ENCODE measurements around the gene MOB3A. TPM values are rescaled to one million over a fixed set of nuclear protein-coding genes. Genes with fewer than 3 reads are reported as not detected.

The MOB3A gene
- total and polyA plus RNA-seq, 2 experiments from 2014 or later = 2.9 to 5.9 TPM

GRCh38 chr19:2108251-2109016, 12.3 kb upstream of the MOB3A start:
- peaks cover 25% of the 10 kb centered on the region for H3K9me3 Mint-ChIP-seq
- H3K4me3 Mint-ChIP-seq = no peak overlapping the region; the same call in 2 of the 3 replicates
- ATAC-seq (no peak), DNase-seq (ENCODE audit: low spot score) (no peak)
- Histone ChIP-seq H3K4me3 (no peak overlapping the region), H3K27ac (ENCODE audit: low read depth) (no peak overlapping the region), H2AFZ (no peak overlapping the region), H3K36me3 (ENCODE audit: insufficient read depth) (peaks cover 31% of the 10 kb centered on the region), H3F3A (replicated peaks; ENCODE audit: low read depth) (peaks cover 4% of the 10 kb centered on the region; the same call in 1 of the 2 replicates), H3K4me1 (ENCODE audit: insufficient read depth) (no peaks in the 10 kb centered on the region), H4K20me1 (replicated peaks; ENCODE audit: insufficient read depth) (peaks cover 9% of the 10 kb centered on the region; the same call in 1 of the 2 replicates), H3K9me2 (ENCODE audit: insufficient read depth) (no peaks in the 10 kb centered on the region), H3K79me2 (replicated peaks; ENCODE audit: insufficient read depth) (peaks cover 22% of the 10 kb centered on the region), H3K27me3 (ENCODE audit: insufficient read depth) (no peaks in the 10 kb centered on the region), H3K4me2 (no peak overlapping the region)
- no peak overlapping the region for H3K27ac Mint-ChIP-seq
- peaks cover 9% of the 10 kb centered on the region for H3K27me3 Mint-ChIP-seq (ENCODE audit: insufficient read depth, low read depth, poor library complexity)
- no peaks in the 10 kb centered on the region for H3K4me1 Mint-ChIP-seq
- TF ChIP-seq NANOG (IDR thresholded peaks at IDR 0.05; ENCODE audit: borderline replicate concordance) (no peak), ZNF331 (CRISPR knock-in tag; IDR thresholded peaks at IDR 0.05; ENCODE audit: low read depth) (no peak), ZNF114 (CRISPR knock-in tag; IDR thresholded peaks at IDR 0.05) (no peak), STAT1 (IDR thresholded peaks at IDR 0.05; ENCODE audit: unreplicated experiment) (no peak), JUNB (IDR thresholded peaks at IDR 0.05; ENCODE audit: unreplicated experiment) (no peak), EZH2phosphoT487 (IDR thresholded peaks at IDR 0.05; ENCODE audit: unreplicated experiment) (no peak), EZH2 (IDR thresholded peaks at IDR 0.05; ENCODE audit: low read depth, unreplicated experiment) (no peak), CTCF (conservative IDR thresholded peaks at IDR 0.05; ENCODE audit: low read depth in 2 of 2) (no peak)
- TF ChIP-seq, protein P1, sequence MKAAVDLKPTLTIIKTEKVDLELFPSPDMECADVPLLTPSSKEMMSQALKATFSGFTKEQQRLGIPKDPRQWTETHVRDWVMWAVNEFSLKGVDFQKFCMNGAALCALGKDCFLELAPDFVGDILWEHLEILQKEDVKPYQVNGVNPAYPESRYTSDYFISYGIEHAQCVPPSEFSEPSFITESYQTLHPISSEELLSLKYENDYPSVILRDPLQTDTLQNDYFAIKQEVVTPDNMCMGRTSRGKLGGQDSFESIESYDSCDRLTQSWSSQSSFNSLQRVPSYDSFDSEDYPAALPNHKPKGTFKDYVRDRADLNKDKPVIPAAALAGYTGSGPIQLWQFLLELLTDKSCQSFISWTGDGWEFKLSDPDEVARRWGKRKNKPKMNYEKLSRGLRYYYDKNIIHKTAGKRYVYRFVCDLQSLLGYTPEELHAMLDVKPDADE (IDR thresholded peaks at IDR 0.05) = no peak
- TF ChIP-seq, protein P2, sequence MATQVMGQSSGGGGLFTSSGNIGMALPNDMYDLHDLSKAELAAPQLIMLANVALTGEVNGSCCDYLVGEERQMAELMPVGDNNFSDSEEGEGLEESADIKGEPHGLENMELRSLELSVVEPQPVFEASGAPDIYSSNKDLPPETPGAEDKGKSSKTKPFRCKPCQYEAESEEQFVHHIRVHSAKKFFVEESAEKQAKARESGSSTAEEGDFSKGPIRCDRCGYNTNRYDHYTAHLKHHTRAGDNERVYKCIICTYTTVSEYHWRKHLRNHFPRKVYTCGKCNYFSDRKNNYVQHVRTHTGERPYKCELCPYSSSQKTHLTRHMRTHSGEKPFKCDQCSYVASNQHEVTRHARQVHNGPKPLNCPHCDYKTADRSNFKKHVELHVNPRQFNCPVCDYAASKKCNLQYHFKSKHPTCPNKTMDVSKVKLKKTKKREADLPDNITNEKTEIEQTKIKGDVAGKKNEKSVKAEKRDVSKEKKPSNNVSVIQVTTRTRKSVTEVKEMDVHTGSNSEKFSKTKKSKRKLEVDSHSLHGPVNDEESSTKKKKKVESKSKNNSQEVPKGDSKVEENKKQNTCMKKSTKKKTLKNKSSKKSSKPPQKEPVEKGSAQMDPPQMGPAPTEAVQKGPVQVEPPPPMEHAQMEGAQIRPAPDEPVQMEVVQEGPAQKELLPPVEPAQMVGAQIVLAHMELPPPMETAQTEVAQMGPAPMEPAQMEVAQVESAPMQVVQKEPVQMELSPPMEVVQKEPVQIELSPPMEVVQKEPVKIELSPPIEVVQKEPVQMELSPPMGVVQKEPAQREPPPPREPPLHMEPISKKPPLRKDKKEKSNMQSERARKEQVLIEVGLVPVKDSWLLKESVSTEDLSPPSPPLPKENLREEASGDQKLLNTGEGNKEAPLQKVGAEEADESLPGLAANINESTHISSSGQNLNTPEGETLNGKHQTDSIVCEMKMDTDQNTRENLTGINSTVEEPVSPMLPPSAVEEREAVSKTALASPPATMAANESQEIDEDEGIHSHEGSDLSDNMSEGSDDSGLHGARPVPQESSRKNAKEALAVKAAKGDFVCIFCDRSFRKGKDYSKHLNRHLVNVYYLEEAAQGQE (IDR thresholded peaks at IDR 0.05; ENCODE audit: unreplicated experiment) = no peak
- peaks cover 82% of the 10 kb centered on the region for H3K36me3 Mint-ChIP-seq (ENCODE audit: low read depth)
